ENCODE measurements around the gene AIMP2.
"Not testable (repeated sequence)": the region's sequence is repeated elsewhere in the genome, so short reads cannot be mapped to it uniquely, and the experiment has no call there.

Gene AIMP2

GRCh38 chr7:6008668-6009611 lies at the start of gene AIMP2, which contains the start of gene PMS2:
Gene AIMP2 (plus strand): TSS chr7:6009272. CDS start chr7:6009364, 92 bp downstream.
Gene PMS2 (minus strand): TSS chr7:6009049. CDS start chr7:6009019, 30 bp downstream.
- DNase-seq (ENCODE audit: low spot score) = peak; percentile 92

- DNase-seq (ENCODE audit: low spot score) = not testable (repeated sequence)
Observed at GRCh38 chr7:5963205-5963604, 45.9 kb upstream of the AIMP2 start.

GRCh38 chr7:5963810-5964209 lies 45.3 kb upstream of the AIMP2 start:
- DNase-seq (ENCODE audit: low spot score) = not testable (repeated sequence)

- DNase-seq (ENCODE audit: low spot score) = not testable (repeated sequence)
Observed at GRCh38 chr7:5970347-5970911, 38.6 kb upstream of the AIMP2 start, which contains the start of gene RSPH10B. Gene RSPH10B (minus strand): TSS chr7:5970689. CDS start chr7:5967116, 3,573 bp downstream.

GRCh38 chr7:5973580-5973979 lies 35.5 kb upstream of the AIMP2 start:
- DNase-seq (ENCODE audit: low spot score) = not testable (repeated sequence)

GRCh38 chr7:5979680-5980314 lies 29.3 kb upstream of the AIMP2 start:
- not testable (repeated sequence) for DNase-seq (ENCODE audit: low spot score)

GRCh38 chr7:5987061-5987460 lies 22.0 kb upstream of the AIMP2 start:
- not testable (repeated sequence) for DNase-seq (ENCODE audit: low spot score)

GRCh38 chr7:5997210-5997808 lies 11.8 kb upstream of the AIMP2 start:
- DNase-seq (ENCODE audit: low spot score) = peak; percentile 62

GRCh38 chr7:6007386-6007785 lies 1.7 kb upstream of the AIMP2 start:
- DNase-seq (ENCODE audit: low spot score) = no peak

- not testable (repeated sequence) for DNase-seq (ENCODE audit: low spot score)
Observed at GRCh38 chr7:6007835-6008590, 1.1 kb upstream of the AIMP2 start.

GRCh38 chr7:6010370-6010769 lies 1.3 kb downstream of the AIMP2 start:
- DNase-seq (ENCODE audit: low spot score) = not testable (repeated sequence)

GRCh38 chr7:6011541-6011940 lies 2.5 kb downstream of the AIMP2 start:
- no peak for DNase-seq (ENCODE audit: low spot score)

GRCh38 chr7:6012355-6013104 lies 3.5 kb downstream of the AIMP2 start:
- peak; percentile 15 for DNase-seq (ENCODE audit: low spot score)

GRCh38 chr7:6015917-6016652 lies 7.0 kb downstream of the AIMP2 start:
- peak; percentile 64 for DNase-seq (ENCODE audit: low spot score)

GRCh38 chr7:6016653-6016966 lies 7.5 kb downstream of the AIMP2 start:
- DNase-seq (ENCODE audit: low spot score) = no peak

GRCh38 chr7:6020371-6021286 lies 11.6 kb downstream of the AIMP2 start:
- DNase-seq (ENCODE audit: low spot score) = no peak

GRCh38 chr7:6022707-6023106 lies 13.6 kb downstream of the AIMP2 start:
- DNase-seq (ENCODE audit: low spot score) = no peak

- DNase-seq (ENCODE audit: low spot score) = no peak
Observed at GRCh38 chr7:6023974-6024435, 14.9 kb downstream of the AIMP2 start.

Data from hepatic stellate cell (primary cell).